ENCODE results near the gene CASP14.

- TF ChIP-seq POLR2A (IDR thresholded peaks at IDR 0.05) (no peak), CTCF (IDR thresholded peaks at IDR 0.05) (no peak), POLR2AphosphoS5 (IDR thresholded peaks at IDR 0.05) (no peak)
Measured at GRCh38 chr19:15105044-15105443, 55.8 kb downstream of the CASP14 start.

Measured in breast epithelium (tissue), 3 donors.